ENCODE data around the gene SETD2. TPM values are rescaled to one million over a fixed set of nuclear protein-coding genes. Genes with fewer than 3 reads are reported as not detected.

The SETD2 gene
- total and polyA plus RNA-seq, 9 of the 15 experiments (the other 6 are each of a cell fraction or from before 2014, with no cell fraction given): 8.2 to 44.0 (median 33.6) TPM

- TF ChIP-seq DPF2 (IDR thresholded peaks at IDR 0.05) (peak; percentile 58), E2F8 (IDR thresholded peaks at IDR 0.05; ENCODE audit: low read depth, partially characterized antibody) (no peak), SUPT5H (IDR thresholded peaks at IDR 0.05) (no peak), TCF3 (CRISPR knock-in tag; IDR thresholded peaks at IDR 0.05) (peak; percentile 68), ZNF280B (CRISPR knock-in tag; IDR thresholded peaks at IDR 0.05) (no peak), ZNF778 (CRISPR knock-in tag; IDR thresholded peaks at IDR 0.05) (no peak), CREM (IDR thresholded peaks at IDR 0.05; ENCODE audit: low read depth) (no peak), ZNF583 (CRISPR knock-in tag; IDR thresholded peaks at IDR 0.05) (no peak), E2F4 (CRISPR knock-in tag; IDR thresholded peaks at IDR 0.05; ENCODE audit: low read depth) (no peak), EHMT2 (IDR thresholded peaks at IDR 0.05) (no peak), ARNT (IDR thresholded peaks at IDR 0.05) (no peak), LARP7 (IDR thresholded peaks at IDR 0.05) (no peak), GABPB2 (CRISPR knock-in tag; conservative IDR thresholded peaks at IDR 0.05) (no peak), FOSL1 (tag; conservative IDR thresholded peaks at IDR 0.05) (no peak), JUN (IDR thresholded peaks at IDR 0.05; ENCODE audit: borderline replicate concordance, low read depth, low read length) (no peak), JUN (CRISPR knock-in tag; IDR thresholded peaks at IDR 0.05; ENCODE audit: borderline replicate concordance) (no peak), TCFL5 (CRISPR knock-in tag; conservative IDR thresholded peaks at IDR 0.05) (no peak), ARID4B (CRISPR knock-in tag; IDR thresholded peaks at IDR 0.05) (no peak), CREB3L1 (IDR thresholded peaks at IDR 0.05; ENCODE audit: borderline replicate concordance, low read depth) (no peak), FUS (optimal IDR thresholded peaks at IDR 0.05; ENCODE audit: low read depth, low read length) (no peak)
Observed at GRCh38 chr3:47186285-47186684, 22.4 kb upstream of the SETD2 start (continued).
